ENCODE results near the gene ATOH8.

Gene ATOH8

GRCh38 chr2:85736456-85737355 is 17.1 kb upstream of the ATOH8 start:
- no peak for DNase-seq

GRCh38 chr2:85737481-85737880 is 16.3 kb upstream of the ATOH8 start:
- no peak for DNase-seq

- DNase-seq, result no peak
Measured at GRCh38 chr2:85737961-85738360, 15.8 kb upstream of the ATOH8 start.

- no peak for DNase-seq
Measured at GRCh38 chr2:85740193-85740592, 13.6 kb upstream of the ATOH8 start.

- DNase-seq, result no peak
Measured at GRCh38 chr2:85741211-85741832, 12.5 kb upstream of the ATOH8 start.

- DNase-seq, result no peak
Measured at GRCh38 chr2:85741833-85742455, 11.8 kb upstream of the ATOH8 start.

- no peak for DNase-seq
Measured at GRCh38 chr2:85743304-85743978, 10.3 kb upstream of the ATOH8 start.

GRCh38 chr2:85744055-85744454 is 9.7 kb upstream of the ATOH8 start:
- DNase-seq, result no peak

- DNase-seq, result no peak
Measured at GRCh38 chr2:85744741-85745601, 8.8 kb upstream of the ATOH8 start.

GRCh38 chr2:85745619-85746018 is 8.2 kb upstream of the ATOH8 start:
- no peak for DNase-seq

- DNase-seq, result no peak
Measured at GRCh38 chr2:85746321-85747004, 7.3 kb upstream of the ATOH8 start.

GRCh38 chr2:85747441-85747840 is 6.3 kb upstream of the ATOH8 start:
- no peak for DNase-seq

GRCh38 chr2:85748039-85748734 is 5.6 kb upstream of the ATOH8 start:
- DNase-seq, result no peak

GRCh38 chr2:85748985-85749875 is 4.6 kb upstream of the ATOH8 start:
- no peak for DNase-seq

GRCh38 chr2:85750587-85751575 is 2.9 kb upstream of the ATOH8 start:
- DNase-seq, result peak; percentile 53

- DNase-seq, result no peak
Measured at GRCh38 chr2:85751627-85752026, 2.2 kb upstream of the ATOH8 start.

GRCh38 chr2:85753035-85753524 is 711 bp upstream of the ATOH8 start:
- DNase-seq, result no peak

- peak; percentile 34 for DNase-seq
Measured at GRCh38 chr2:85754313-85755095, 713 bp downstream of the ATOH8 start.
